ENCODE data around the gene RASAL2. TPM values are rescaled to one million over a fixed set of nuclear protein-coding genes. Genes with fewer than 3 reads are reported as not detected.

Gene RASAL2
- total RNA-seq, 1 experiment from 2014 or later: 31.6 TPM

DNA sequence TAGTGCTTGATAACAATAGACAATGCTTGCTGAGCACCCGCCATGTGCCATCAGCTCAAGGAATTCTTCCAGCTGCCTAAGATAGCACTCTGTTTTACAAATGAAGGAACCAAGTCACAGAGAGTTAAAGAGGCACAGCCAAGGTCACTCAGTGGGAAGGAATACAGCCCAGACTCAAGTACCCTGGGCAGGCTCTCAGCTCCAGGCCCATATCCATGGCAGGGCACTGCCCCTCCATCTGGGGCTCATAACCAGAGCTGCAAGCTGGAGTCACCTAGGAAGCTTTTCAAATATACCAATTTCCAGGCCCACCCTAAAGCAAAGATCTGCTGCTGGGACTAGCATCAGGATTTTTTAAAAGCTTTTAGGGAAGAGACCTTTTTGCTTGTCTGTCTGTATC, 401.3 kb downstream of the RASAL2 start:
- TF ChIP-seq REST (IDR thresholded peaks at IDR 0.05; ENCODE audit: insufficient read depth in 1 of 2, low read depth in 2 of 2, low read length in 1 of 2): no peak
- TF ChIP-seq, protein P1, sequence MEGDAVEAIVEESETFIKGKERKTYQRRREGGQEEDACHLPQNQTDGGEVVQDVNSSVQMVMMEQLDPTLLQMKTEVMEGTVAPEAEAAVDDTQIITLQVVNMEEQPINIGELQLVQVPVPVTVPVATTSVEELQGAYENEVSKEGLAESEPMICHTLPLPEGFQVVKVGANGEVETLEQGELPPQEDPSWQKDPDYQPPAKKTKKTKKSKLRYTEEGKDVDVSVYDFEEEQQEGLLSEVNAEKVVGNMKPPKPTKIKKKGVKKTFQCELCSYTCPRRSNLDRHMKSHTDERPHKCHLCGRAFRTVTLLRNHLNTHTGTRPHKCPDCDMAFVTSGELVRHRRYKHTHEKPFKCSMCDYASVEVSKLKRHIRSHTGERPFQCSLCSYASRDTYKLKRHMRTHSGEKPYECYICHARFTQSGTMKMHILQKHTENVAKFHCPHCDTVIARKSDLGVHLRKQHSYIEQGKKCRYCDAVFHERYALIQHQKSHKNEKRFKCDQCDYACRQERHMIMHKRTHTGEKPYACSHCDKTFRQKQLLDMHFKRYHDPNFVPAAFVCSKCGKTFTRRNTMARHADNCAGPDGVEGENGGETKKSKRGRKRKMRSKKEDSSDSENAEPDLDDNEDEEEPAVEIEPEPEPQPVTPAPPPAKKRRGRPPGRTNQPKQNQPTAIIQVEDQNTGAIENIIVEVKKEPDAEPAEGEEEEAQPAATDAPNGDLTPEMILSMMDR (IDR thresholded peaks at IDR 0.05): no peak
- no peak for TF ChIP-seq SIN3A (IDR thresholded peaks at IDR 0.05; ENCODE audit: borderline replicate concordance, insufficient read depth, low read depth, low read length)
- TF ChIP-seq POLR2AphosphoS5 (IDR thresholded peaks at IDR 0.05; ENCODE audit: low read depth, low read length): no peak
- no peak for TF ChIP-seq TCF7L2 (IDR thresholded peaks at IDR 0.05; ENCODE audit: low read depth, low read length)
- Histone ChIP-seq H3K27me3 (ENCODE audit: control insufficient read depth, insufficient read depth, low read length) (no peaks in the 10 kb centered on the region), H3K4me3 (ENCODE audit: low read depth in 2 of 2, low read length in 2 of 2) (no peak overlapping the region), H3K27ac (ENCODE audit: low read length) (no peak overlapping the region), H3K4me1 (ENCODE audit: control insufficient read depth, insufficient read depth, low read length) (no peaks in the 10 kb centered on the region), H3K9me3 (ENCODE audit: control insufficient read depth, insufficient read depth, low read depth, low read length) (no peaks in the 10 kb centered on the region), H3K36me3 (ENCODE audit: control insufficient read depth, insufficient read depth, low read length) (no peaks in the 10 kb centered on the region)
- CTCF ChIA-PET: no interaction called here
- intact Hi-C loops (cut with micrococcal nuclease; ENCODE audit: unreplicated experiment): no loop called here
- in situ Hi-C loops (cut with HindIII; ENCODE audit: low pct_unique_long_range_greater_than_20kb, low sequenced_read_pairs): no loop called here
- ATAC-seq (no peak), DNase-seq (ENCODE audit: low read depth, low spot score) (no peak)
- no TSS peak for BruUV-seq (replicated peaks)
- POLR2A ChIA-PET: interaction anchor here (0.6 kb wide), 2 partner anchors 41 to 57 kb away, joined by 11 to 18 read pairs; no protein-coding TSS in a partner anchor

DNA sequence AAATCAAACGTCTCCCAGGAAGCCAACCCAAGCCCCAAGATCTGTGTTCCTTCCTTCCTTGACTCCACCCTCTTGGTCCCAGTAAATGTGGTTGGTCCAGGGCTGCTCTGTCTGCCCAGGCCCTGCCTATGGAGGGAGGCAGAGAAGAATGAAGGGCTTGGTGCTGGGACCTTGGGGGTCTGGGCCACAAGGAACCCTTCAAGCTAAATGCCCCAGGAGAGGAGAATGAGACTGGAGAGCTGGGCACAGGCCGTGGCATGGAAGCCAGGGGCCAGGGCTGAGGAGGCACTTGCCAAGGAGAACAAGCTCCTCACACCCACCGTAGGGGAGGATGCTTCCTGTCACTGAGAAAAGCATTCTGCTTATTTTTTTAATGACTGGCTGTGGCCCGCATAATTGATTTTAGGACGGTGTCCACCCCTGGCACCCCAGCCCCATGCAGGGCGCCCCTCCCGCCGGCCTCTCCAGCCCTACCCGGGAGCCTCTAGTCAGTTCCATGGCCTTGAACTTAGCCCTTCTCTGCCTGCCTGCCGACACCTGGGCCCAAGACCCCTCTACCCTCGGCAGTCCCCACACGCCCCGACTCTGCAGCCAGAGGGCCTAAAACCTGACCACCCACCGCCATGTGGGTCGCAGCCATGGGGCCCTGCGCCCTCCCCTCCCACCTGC, 402.0 kb downstream of the RASAL2 start:
- no TSS peak for BruUV-seq (replicated peaks)
- ATAC-seq (no peak), DNase-seq (ENCODE audit: low read depth, low spot score) (no peak)
- ChIA-PET POLR2A (interaction anchor here (0.6 kb wide), 1 partner anchor 42 kb away, joined by 18 read pairs; no protein-coding TSS in a partner anchor), CTCF (no interaction called here)
- Histone ChIP-seq H3K27me3 (ENCODE audit: control insufficient read depth, insufficient read depth, low read length) (no peaks in the 10 kb centered on the region), H3K4me3 (ENCODE audit: low read depth in 2 of 2, low read length in 2 of 2) (no peak overlapping the region), H3K36me3 (ENCODE audit: control insufficient read depth, insufficient read depth, low read length) (no peaks in the 10 kb centered on the region), H3K4me1 (ENCODE audit: control insufficient read depth, insufficient read depth, low read length) (no peaks in the 10 kb centered on the region), H3K9me3 (ENCODE audit: control insufficient read depth, insufficient read depth, low read depth, low read length) (no peaks in the 10 kb centered on the region), H3K27ac (ENCODE audit: low read length) (no peak overlapping the region)
- intact Hi-C loops (cut with micrococcal nuclease; ENCODE audit: unreplicated experiment) (no loop called here), in situ Hi-C loops (cut with HindIII; ENCODE audit: low pct_unique_long_range_greater_than_20kb, low sequenced_read_pairs) (no loop called here)
- TF ChIP-seq REST (IDR thresholded peaks at IDR 0.05; ENCODE audit: insufficient read depth in 1 of 2, low read depth in 2 of 2, low read length in 1 of 2) (no peak), SIN3A (IDR thresholded peaks at IDR 0.05; ENCODE audit: borderline replicate concordance, insufficient read depth, low read depth, low read length) (no peak), TCF7L2 (IDR thresholded peaks at IDR 0.05; ENCODE audit: low read depth, low read length) (no peak), POLR2AphosphoS5 (IDR thresholded peaks at IDR 0.05; ENCODE audit: low read depth, low read length) (no peak)
- TF ChIP-seq, protein P1 (IDR thresholded peaks at IDR 0.05): no peak
